Measurements from ENCODE around the gene ARRDC1. TPM values are rescaled to one million over a fixed set of nuclear protein-coding genes. Genes with fewer than 3 reads are reported as not detected.

The ARRDC1 gene
- polyA plus RNA-seq, 2 of the 4 experiments (the other 2 are of a cell fraction), result 20.7 to 22.5 TPM

DNA sequence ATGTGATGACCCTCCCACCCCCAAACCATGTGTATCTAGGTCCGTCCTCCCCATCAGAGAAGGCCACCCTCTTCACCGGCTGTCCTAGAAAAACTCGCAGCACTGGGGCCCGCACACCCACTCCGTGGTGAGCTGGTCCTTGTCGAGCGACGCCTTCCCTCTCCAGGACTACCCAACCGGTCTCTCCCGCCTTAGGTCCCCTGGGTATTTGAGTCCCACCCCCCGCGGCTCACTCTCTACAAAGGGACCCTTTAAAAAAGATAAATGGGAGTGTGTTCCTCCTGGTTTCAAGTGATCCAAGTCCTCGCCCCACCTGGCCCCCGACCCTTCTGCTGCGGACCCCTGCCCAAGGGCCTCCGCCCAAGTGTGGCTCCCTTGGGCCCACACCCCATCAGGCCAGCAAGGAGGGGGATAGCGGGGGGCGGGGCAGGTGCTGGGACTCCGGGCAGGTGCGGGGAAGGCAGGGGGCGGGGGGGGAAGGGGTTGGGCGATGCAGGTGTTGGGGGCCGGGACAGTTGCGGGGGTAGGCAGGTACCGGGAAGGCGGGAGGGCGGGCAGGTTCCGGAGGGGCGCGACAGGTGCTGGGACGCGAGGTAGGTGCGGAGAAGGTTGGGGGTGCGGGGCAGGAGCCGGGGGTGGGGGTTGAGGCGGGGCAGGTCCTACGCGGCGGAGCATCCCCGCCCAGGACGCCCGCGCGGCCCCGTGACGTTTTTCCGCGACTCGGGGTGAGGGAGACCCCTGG is 970 bp upstream of the ARRDC1 start (continued):
- TF ChIP-seq, protein P1, sequence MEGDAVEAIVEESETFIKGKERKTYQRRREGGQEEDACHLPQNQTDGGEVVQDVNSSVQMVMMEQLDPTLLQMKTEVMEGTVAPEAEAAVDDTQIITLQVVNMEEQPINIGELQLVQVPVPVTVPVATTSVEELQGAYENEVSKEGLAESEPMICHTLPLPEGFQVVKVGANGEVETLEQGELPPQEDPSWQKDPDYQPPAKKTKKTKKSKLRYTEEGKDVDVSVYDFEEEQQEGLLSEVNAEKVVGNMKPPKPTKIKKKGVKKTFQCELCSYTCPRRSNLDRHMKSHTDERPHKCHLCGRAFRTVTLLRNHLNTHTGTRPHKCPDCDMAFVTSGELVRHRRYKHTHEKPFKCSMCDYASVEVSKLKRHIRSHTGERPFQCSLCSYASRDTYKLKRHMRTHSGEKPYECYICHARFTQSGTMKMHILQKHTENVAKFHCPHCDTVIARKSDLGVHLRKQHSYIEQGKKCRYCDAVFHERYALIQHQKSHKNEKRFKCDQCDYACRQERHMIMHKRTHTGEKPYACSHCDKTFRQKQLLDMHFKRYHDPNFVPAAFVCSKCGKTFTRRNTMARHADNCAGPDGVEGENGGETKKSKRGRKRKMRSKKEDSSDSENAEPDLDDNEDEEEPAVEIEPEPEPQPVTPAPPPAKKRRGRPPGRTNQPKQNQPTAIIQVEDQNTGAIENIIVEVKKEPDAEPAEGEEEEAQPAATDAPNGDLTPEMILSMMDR (IDR thresholded peaks at IDR 0.05), result no peak
- no peak for TF ChIP-seq POLR2AphosphoS2 (conservative IDR thresholded peaks at IDR 0.05; ENCODE audit: low read length)

DNA sequence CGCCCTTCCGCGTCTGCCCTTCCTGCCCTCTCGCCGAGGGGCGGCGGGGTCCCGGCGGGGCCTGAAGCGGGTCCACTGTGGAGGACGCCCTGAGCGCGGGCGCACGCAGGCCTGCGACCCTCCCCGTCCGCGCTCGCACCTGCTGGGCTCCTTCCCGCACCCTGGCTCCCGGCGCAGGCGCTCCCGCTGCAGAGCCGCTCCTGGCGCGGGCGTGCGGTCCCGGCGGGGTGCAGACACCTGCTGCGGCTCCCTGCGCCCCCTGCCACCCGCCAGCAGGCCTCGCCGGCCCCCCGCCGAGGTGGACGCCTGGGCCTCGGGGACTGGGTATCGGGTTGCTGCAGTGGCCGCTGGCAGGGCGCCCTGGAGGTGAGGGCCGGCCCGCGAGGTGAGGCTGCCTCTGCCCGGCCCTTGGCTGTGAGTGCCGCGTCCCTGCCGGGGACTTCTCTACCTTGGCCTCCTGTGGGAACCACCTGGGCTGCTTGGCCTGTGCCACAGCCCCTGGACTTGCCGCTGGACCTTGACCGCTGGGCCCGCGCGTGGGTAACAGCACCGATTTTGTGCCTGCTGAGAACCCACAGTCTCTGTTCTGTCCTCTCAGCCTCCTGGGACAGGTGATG is 627 bp downstream of the ARRDC1 start:
- DNase-seq (ENCODE audit: low read depth in 1 of 2, low spot score in 1 of 2), result no peak
- 3% methylated on average over 8 of the region's 57 CpGs for WGBS (ENCODE audit: missing lambda C conversion rate)
- Histone ChIP-seq H3K4me1 (peaks cover 20% of the 10 kb centered on the region), H3K4me2 (peak overlapping the region; percentile 100), H3K27ac (peak overlapping the region; percentile 93 to 95), H3K9me3 (no peaks in the 10 kb centered on the region), H3K4me3 (peak overlapping the region; percentile 92)
- CTCF ChIA-PET, result interaction anchor here (1.4 kb wide), 1 partner anchor 27 kb away, joined by 3 read pairs; no protein-coding TSS in a partner anchor
- peak; percentile 31 for ATAC-seq
- TF ChIP-seq, protein P2, sequence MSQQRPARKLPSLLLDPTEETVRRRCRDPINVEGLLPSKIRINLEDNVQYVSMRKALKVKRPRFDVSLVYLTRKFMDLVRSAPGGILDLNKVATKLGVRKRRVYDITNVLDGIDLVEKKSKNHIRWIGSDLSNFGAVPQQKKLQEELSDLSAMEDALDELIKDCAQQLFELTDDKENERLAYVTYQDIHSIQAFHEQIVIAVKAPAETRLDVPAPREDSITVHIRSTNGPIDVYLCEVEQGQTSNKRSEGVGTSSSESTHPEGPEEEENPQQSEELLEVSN (IDR thresholded peaks at IDR 0.05; ENCODE audit: borderline replicate concordance, low read depth), result 0 out of 2 replicates have a peak, but pooled peaks have one; percentile 9
- TF ChIP-seq RNF2 (IDR thresholded peaks at IDR 0.05; ENCODE audit: borderline replicate concordance, low read depth), result no peak
- TF ChIP-seq, protein P3, sequence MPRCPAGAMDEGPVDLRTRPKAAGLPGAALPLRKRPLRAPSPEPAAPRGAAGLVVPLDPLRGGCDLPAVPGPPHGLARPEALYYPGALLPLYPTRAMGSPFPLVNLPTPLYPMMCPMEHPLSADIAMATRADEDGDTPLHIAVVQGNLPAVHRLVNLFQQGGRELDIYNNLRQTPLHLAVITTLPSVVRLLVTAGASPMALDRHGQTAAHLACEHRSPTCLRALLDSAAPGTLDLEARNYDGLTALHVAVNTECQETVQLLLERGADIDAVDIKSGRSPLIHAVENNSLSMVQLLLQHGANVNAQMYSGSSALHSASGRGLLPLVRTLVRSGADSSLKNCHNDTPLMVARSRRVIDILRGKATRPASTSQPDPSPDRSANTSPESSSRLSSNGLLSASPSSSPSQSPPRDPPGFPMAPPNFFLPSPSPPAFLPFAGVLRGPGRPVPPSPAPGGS (IDR thresholded peaks at IDR 0.05), result 0 out of 3 replicates have a peak, but pooled peaks have one; percentile 5
- POLR2A ChIA-PET, result interaction anchor here (1.0 kb wide), 1 partner anchor 9 kb away, joined by 3 read pairs; no protein-coding TSS in a partner anchor
- FAIRE-seq, result no peak

DNA sequence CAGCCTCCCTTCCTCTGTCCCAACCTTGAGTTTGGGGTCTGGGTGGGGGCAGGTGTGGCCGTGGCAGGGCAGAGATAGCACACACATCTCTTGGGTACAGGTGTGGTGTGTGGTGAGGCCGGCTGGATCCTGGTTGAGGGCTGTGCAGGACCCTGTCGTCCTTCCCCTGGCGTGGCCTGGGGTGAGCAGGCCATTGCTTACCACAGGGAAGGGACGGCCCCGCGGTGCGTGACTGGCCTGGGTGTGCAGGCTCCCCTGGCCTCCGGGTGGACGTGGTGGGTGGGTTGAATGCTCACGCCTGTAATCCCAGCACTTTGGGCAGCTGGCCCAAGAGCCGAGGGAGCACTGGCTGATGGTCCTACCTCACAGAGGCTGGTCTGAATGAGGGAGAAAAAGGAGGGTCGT is 1.2 kb downstream of the ARRDC1 start:
- FAIRE-seq (no peak), DNase-seq (ENCODE audit: low read depth in 1 of 2, low spot score in 1 of 2) (no peak), ATAC-seq (peak in 1 of 2 experiments; percentile 2; a peak in 2 of 6 replicates)
- no peak for TF ChIP-seq TFCP2L1 (CRISPR knock-in tag; IDR thresholded peaks at IDR 0.05)
- 83% methylated on average over 10 of the region's 13 CpGs for WGBS (ENCODE audit: missing lambda C conversion rate)
- H3K27ac ChIP-seq, result peak overlapping the region; percentile 93 to 95; a peak in 4 of 6 replicates
- POLR2A ChIA-PET, result interaction anchor here (1.8 kb wide), 1 partner anchor 12 kb away, joined by 6 read pairs; the partner anchor contains the start of gene EHMT1
- peak overlapping the region; percentile 100 for H3K4me2 ChIP-seq
- peaks cover 26% of the 10 kb centered on the region for H3K4me1 ChIP-seq
- H3K9me3 ChIP-seq, result no peaks in the 10 kb centered on the region
- H3K4me3 ChIP-seq, result peak overlapping the region; percentile 92
- CTCF ChIA-PET, result interaction anchor here (1.0 to 1.4 kb wide), 3 partner anchors 26 to 47 kb away, joined by 3 to 5 read pairs (median 4); no protein-coding TSS in a partner anchor

DNA sequence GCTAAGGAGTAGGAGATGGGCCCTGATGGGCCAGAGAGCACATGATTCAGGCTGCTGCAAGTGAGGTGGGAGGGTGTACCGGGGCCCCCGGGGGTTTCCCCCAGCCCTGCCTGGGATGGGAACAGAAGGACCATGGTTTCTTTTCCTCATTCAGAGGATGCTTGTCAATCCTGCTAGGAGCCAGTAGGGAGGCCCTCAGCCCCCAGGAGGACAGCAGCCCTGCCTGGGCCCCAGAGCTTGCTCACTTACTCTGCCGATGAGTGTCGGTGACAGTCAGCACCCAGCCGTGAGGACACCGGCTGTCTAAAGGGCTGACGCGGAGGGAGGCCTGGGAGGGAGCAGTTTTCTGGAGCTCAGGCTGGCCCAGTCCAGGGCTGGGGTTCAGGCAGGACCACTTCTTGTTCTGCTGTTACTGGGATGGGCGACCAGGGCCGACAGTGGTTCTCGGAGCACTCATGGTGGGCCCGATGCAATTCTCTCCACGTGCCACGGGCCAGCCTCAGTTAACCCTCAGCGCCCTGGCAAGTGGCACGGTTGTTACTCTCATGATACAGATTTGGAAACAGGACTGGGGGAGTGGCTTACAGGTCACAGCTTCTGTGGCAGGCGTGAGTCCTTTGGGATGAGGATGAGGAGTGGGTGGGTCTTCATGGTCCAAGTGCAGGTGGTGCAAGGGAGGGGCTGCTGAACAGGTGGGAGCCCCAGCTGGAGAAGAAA is 1.8 kb downstream of the ARRDC1 start:
- TF ChIP-seq ZC3H11A (IDR thresholded peaks at IDR 0.05), result no peak
- TF ChIP-seq ESRRA (IDR thresholded peaks at IDR 0.05; ENCODE audit: borderline replicate concordance, low read length), result no peak
- TF ChIP-seq, protein P4, sequence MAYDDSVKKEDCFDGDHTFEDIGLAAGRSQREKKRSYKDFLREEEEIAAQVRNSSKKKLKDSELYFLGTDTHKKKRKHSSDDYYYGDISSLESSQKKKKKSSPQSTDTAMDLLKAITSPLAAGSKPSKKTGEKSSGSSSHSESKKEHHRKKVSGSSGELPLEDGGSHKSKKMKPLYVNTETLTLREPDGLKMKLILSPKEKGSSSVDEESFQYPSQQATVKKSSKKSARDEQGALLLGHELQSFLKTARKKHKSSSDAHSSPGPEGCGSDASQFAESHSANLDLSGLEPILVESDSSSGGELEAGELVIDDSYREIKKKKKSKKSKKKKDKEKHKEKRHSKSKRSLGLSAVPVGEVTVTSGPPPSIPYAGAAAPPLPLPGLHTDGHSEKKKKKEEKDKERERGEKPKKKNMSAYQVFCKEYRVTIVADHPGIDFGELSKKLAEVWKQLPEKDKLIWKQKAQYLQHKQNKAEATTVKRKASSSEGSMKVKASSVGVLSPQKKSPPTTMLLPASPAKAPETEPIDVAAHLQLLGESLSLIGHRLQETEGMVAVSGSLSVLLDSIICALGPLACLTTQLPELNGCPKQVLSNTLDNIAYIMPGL (CRISPR knock-in tag; IDR thresholded peaks at IDR 0.05; ENCODE audit: borderline replicate concordance), result no peak
- no peak for TF ChIP-seq CHD4 (IDR thresholded peaks at IDR 0.05; ENCODE audit: borderline replicate concordance)
- no peak for TF ChIP-seq SREBF2 (IDR thresholded peaks at IDR 0.05)
- TF ChIP-seq ZNF302 (CRISPR knock-in tag; IDR thresholded peaks at IDR 0.05), result no peak
- no peak for TF ChIP-seq CEBPB (IDR thresholded peaks at IDR 0.05)
- H3K4me3 ChIP-seq, result no peak overlapping the region; the same call in 2 of the 3 replicates
- no peak overlapping the region for H3K27ac ChIP-seq
- DNase-seq (ENCODE audit: low read depth in 1 of 2, low spot score in 1 of 2) (no peak), ATAC-seq (no peak), FAIRE-seq (no peak)
- ChIA-PET CTCF (interaction anchor here (1.0 to 1.4 kb wide), 3 partner anchors 26 to 48 kb away, joined by 3 to 5 read pairs (median 4); no protein-coding TSS in a partner anchor), POLR2A (interaction anchor here (1.8 kb wide), 1 partner anchor 11 kb away, joined by 6 read pairs; the partner anchor contains the start of gene EHMT1)
- peak overlapping the region; percentile 100 for H3K4me2 ChIP-seq
- peaks cover 32% of the 10 kb centered on the region for H3K4me1 ChIP-seq
- 87% methylated on average over 8 of the region's 17 CpGs for WGBS (ENCODE audit: missing lambda C conversion rate)
- no peaks in the 10 kb centered on the region for H3K9me3 ChIP-seq

All from A549 (cell line).